ENCODE measurements around the gene C1QTNF3. TPM values are rescaled to one million over a fixed set of nuclear protein-coding genes. Genes with fewer than 3 reads are reported as not detected.

C1QTNF3 gene
- total and polyA plus RNA-seq, 2 donors (not counting 1 experiment from before 2014, with no cell fraction given), result 6.6 to 11.9 TPM

GRCh38 chr5:34058532-34058931, 15.5 kb upstream of the C1QTNF3 start:
- Histone ChIP-seq H3K27ac (ENCODE audit: low read length in 2 of 2) (no peak overlapping the region), H3K4me3 (ENCODE audit: control extremely low read depth in 1 of 5, extremely low read depth in 1 of 5, insufficient read depth in 1 of 5, low read depth in 2 of 5, low read length in 4 of 5) (no peak overlapping the region), H3K36me3 (replicated peaks in 1 of 2; ENCODE audit: control extremely low read depth in 1 of 2, control insufficient read depth in 1 of 2, extremely low read depth in 1 of 2, insufficient read depth in 2 of 2, low read length in 1 of 2) (peaks cover 4 to 10% of the 10 kb centered on the region in 2 experiments), H3K4me1 (ENCODE audit: control insufficient read depth in 2 of 2, insufficient read depth in 2 of 2, low read length in 2 of 2) (no peaks in the 10 kb centered on the region), H3K79me2 (ENCODE audit: control insufficient read depth, insufficient read depth, low read length) (no peaks in the 10 kb centered on the region), H3K9me3 (ENCODE audit: control extremely low read depth in 1 of 3, control insufficient read depth in 2 of 3, insufficient read depth in 1 of 3, low read length in 2 of 3) (peaks cover 0 to 8% (median 0%) of the 10 kb centered on the region in 3 donors), H3K9ac (ENCODE audit: low read length) (no peak overlapping the region), H4K20me1 (ENCODE audit: control insufficient read depth, insufficient read depth, low read length, poor library complexity, severe bottlenecking) (no peaks in the 10 kb centered on the region), H3K27me3 (replicated peaks in 1 of 4; ENCODE audit: control extremely low read depth in 1 of 4, control insufficient read depth in 3 of 4, insufficient read depth in 4 of 4, low read length in 3 of 4) (no peaks in the 10 kb centered on the region), H2AFZ (ENCODE audit: insufficient read depth, low read depth, low read length, poor library complexity, severe bottlenecking) (no peak overlapping the region), H3K4me2 (replicated peaks; ENCODE audit: low read depth, low read length, poor library complexity, severe bottlenecking) (no peak overlapping the region)
- 67% methylated on average over 1 of the region's 2 CpGs for WGBS (ENCODE audit: insufficient coverage)
- CTCF ChIA-PET, result no interaction called here
- DNase-seq (no peak), ATAC-seq (ENCODE audit: low read depth) (no peak)
- TF ChIP-seq CTCF (IDR thresholded peaks at IDR 0.05), result no peak
- TF ChIP-seq EZH2 (IDR thresholded peaks at IDR 0.05; ENCODE audit: borderline replicate concordance, insufficient read depth, low read depth, low read length, poor library complexity, severe bottlenecking), result no peak
- Mint-ChIP-seq H3K4me1 (no peaks in the 10 kb centered on the region), H3K27me3 (no peaks in the 10 kb centered on the region), H3K4me3 (no peak overlapping the region), H3K9me3 (ENCODE audit: insufficient read depth) (peaks cover 2% of the 10 kb centered on the region), H3K27ac (no peak overlapping the region)
- POLR2A ChIA-PET, result no interaction called here
- intact Hi-C loops (cut with micrococcal nuclease), result no loop called here

- ATAC-seq (ENCODE audit: low read depth), result no peak
- no peak overlapping the region for H3K27ac Mint-ChIP-seq
- no peak overlapping the region for H3K4me2 ChIP-seq (replicated peaks; ENCODE audit: low read depth, low read length, poor library complexity, severe bottlenecking)
- peaks cover 2% of the 10 kb centered on the region for H3K9me3 Mint-ChIP-seq (ENCODE audit: insufficient read depth)
- no peak overlapping the region for H3K27ac ChIP-seq (ENCODE audit: low read length in 2 of 2)
- H3K36me3 ChIP-seq (replicated peaks in 1 of 2; ENCODE audit: control extremely low read depth in 1 of 2, control insufficient read depth in 1 of 2, extremely low read depth in 1 of 2, insufficient read depth in 2 of 2, low read length in 1 of 2), result peaks cover 4 to 10% of the 10 kb centered on the region in 2 experiments
- 94% methylated on average over 3 of the region's 5 CpGs for WGBS (ENCODE audit: insufficient coverage)
- no peaks in the 10 kb centered on the region for H3K27me3 ChIP-seq (replicated peaks in 1 of 4; ENCODE audit: control extremely low read depth in 1 of 4, control insufficient read depth in 3 of 4, insufficient read depth in 4 of 4, low read length in 3 of 4)
- H3K4me3 ChIP-seq (ENCODE audit: control extremely low read depth in 1 of 5, extremely low read depth in 1 of 5, insufficient read depth in 1 of 5, low read depth in 2 of 5, low read length in 4 of 5), result no peak overlapping the region
- intact Hi-C loops (cut with micrococcal nuclease), result no loop called here
- no peaks in the 10 kb centered on the region for H4K20me1 ChIP-seq (ENCODE audit: control insufficient read depth, insufficient read depth, low read length, poor library complexity, severe bottlenecking)
- no peaks in the 10 kb centered on the region for H3K4me1 ChIP-seq (ENCODE audit: control insufficient read depth in 2 of 2, insufficient read depth in 2 of 2, low read length in 2 of 2)
- H3K79me2 ChIP-seq (ENCODE audit: control insufficient read depth, insufficient read depth, low read length), result no peaks in the 10 kb centered on the region
- H3K4me3 Mint-ChIP-seq, result no peak overlapping the region
- CTCF ChIA-PET, result no interaction called here
- H3K9me3 ChIP-seq (ENCODE audit: control extremely low read depth in 1 of 3, control insufficient read depth in 2 of 3, insufficient read depth in 1 of 3, low read length in 2 of 3), result peaks cover 0 to 8% (median 0%) of the 10 kb centered on the region in 3 donors
- TF ChIP-seq EZH2 (IDR thresholded peaks at IDR 0.05; ENCODE audit: borderline replicate concordance, insufficient read depth, low read depth, low read length, poor library complexity, severe bottlenecking), result no peak
- no peak for TF ChIP-seq CTCF (IDR thresholded peaks at IDR 0.05)
- DNase-seq, result no peak
- no peaks in the 10 kb centered on the region for H3K4me1 Mint-ChIP-seq
- POLR2A ChIA-PET, result no interaction called here
- no peaks in the 10 kb centered on the region for H3K27me3 Mint-ChIP-seq
- H2AFZ ChIP-seq (ENCODE audit: insufficient read depth, low read depth, low read length, poor library complexity, severe bottlenecking), result no peak overlapping the region
- no peak overlapping the region for H3K9ac ChIP-seq (ENCODE audit: low read length)
These were observed 14.6 kb upstream of the C1QTNF3 start for GRCh38 chr5:34057569-34057968.
